ENCODE data around the gene LYG1.
"Not testable (repeated sequence)": the region's sequence is repeated elsewhere in the genome, so short reads cannot be mapped to it uniquely, and the experiment has no call there.

Gene LYG1

GRCh38 chr2:99278793-99279291 lies 22.2 kb downstream of the LYG1 start:
- no peaks in the 10 kb centered on the region for H3K4me1 ChIP-seq (ENCODE audit: control insufficient read depth in 1 of 2, insufficient read depth in 1 of 2, low read depth in 1 of 2, low read length in 1 of 2)
- no peak overlapping the region for H3K4me3 ChIP-seq (ENCODE audit: low read depth in 1 of 2, low read length in 1 of 2)
- TF ChIP-seq, protein P1, sequence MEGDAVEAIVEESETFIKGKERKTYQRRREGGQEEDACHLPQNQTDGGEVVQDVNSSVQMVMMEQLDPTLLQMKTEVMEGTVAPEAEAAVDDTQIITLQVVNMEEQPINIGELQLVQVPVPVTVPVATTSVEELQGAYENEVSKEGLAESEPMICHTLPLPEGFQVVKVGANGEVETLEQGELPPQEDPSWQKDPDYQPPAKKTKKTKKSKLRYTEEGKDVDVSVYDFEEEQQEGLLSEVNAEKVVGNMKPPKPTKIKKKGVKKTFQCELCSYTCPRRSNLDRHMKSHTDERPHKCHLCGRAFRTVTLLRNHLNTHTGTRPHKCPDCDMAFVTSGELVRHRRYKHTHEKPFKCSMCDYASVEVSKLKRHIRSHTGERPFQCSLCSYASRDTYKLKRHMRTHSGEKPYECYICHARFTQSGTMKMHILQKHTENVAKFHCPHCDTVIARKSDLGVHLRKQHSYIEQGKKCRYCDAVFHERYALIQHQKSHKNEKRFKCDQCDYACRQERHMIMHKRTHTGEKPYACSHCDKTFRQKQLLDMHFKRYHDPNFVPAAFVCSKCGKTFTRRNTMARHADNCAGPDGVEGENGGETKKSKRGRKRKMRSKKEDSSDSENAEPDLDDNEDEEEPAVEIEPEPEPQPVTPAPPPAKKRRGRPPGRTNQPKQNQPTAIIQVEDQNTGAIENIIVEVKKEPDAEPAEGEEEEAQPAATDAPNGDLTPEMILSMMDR (IDR thresholded peaks at IDR 0.05) = no peak

DNA sequence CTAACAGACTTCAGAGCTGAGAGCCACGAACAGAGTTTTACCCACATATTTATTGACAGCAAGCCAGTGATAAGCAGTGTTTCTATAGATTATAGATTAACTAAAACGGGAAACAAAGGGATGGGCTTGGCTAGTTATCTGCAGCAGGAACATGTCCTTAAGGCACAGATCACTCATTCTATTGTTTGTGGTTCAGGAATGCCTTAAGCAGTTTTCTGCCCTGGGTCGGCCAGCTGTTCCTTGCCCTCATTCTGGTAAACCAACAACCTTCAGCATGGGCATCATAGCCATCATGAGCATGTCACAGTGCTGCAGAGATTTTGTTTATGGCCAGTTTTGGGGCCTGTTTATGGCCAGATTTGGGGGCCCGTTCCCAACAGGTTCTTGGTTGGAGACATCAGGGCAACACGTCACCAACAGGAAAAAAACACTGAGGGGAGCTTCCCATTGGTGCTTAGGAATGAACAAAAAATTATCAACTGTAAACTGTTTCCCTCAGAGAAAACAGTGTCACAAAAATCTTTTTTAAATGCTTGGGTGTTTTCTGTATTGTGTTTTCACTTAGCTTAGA lies 22.7 kb downstream of the LYG1 start:
- not testable (repeated sequence) for H3K36me3 ChIP-seq; H3K27me3 ChIP-seq; H3K9me3 ChIP-seq; H3K4me3 ChIP-seq (ENCODE audit: low read depth in 1 of 2, low read length in 1 of 2); H3K4me1 ChIP-seq (ENCODE audit: control insufficient read depth in 1 of 2, insufficient read depth in 1 of 2, low read depth in 1 of 2, low read length in 1 of 2); H3K27ac ChIP-seq

More at GRCh38 chr2:99278793-99279291, 22.2 kb downstream of the LYG1 start:
- Histone ChIP-seq H3K36me3 (no peaks in the 10 kb centered on the region), H3K27ac (no peak overlapping the region), H3K9me3 (no peaks in the 10 kb centered on the region), H3K27me3 (no peaks in the 10 kb centered on the region)

DNA sequence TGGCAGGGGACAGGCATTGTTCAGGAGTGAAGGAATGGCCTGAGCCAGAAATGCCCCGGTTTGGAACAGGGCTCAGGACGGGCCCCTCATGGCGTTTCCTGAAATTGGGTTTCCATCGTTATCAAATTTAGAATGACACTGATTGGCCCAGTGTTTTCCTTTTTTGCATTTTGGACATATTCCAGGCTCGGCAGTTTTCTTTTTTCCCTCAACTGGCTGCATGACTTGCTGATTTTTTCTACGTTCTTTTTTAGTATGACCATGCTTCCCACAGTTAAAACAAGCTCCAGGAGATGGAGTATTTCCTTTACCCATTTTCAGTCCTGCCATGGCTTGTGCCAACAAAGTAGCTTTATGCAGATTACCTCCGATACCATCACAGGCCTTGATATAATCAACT lies 25.1 kb downstream of the LYG1 start:
- Histone ChIP-seq H3K4me3 (ENCODE audit: low read depth in 1 of 2, low read length in 1 of 2) (no peak overlapping the region), H3K9me3 (peaks cover 4% of the 10 kb centered on the region), H3K36me3 (no peaks in the 10 kb centered on the region), H3K27ac (no peak overlapping the region), H3K27me3 (no peaks in the 10 kb centered on the region), H3K4me1 (ENCODE audit: control insufficient read depth in 1 of 2, insufficient read depth in 1 of 2, low read depth in 1 of 2, low read length in 1 of 2) (no peaks in the 10 kb centered on the region)
- TF ChIP-seq, protein P1 (IDR thresholded peaks at IDR 0.05) = no peak

GRCh38 chr2:99261242-99261641 lies 39.8 kb downstream of the LYG1 start:
- peaks cover 1 to 3% of the 10 kb centered on the region in 2 experiments for H3K4me1 ChIP-seq (ENCODE audit: control insufficient read depth in 1 of 2, insufficient read depth in 1 of 2, low read depth in 1 of 2, low read length in 1 of 2)
- H3K9me3 ChIP-seq = no peaks in the 10 kb centered on the region
- no peaks in the 10 kb centered on the region for H3K36me3 ChIP-seq
- no peaks in the 10 kb centered on the region for H3K27me3 ChIP-seq
- TF ChIP-seq, protein P1 (IDR thresholded peaks at IDR 0.05) = no peak
- no peak overlapping the region for H3K27ac ChIP-seq
- no peak overlapping the region for H3K4me3 ChIP-seq (ENCODE audit: low read depth in 1 of 2, low read length in 1 of 2)

GRCh38 chr2:99260184-99260583 lies 40.8 kb downstream of the LYG1 start:
- Histone ChIP-seq H3K9me3 (no peaks in the 10 kb centered on the region), H3K27me3 (no peaks in the 10 kb centered on the region), H3K27ac (no peak overlapping the region), H3K36me3 (no peaks in the 10 kb centered on the region), H3K4me3 (ENCODE audit: low read depth in 1 of 2, low read length in 1 of 2) (no peak overlapping the region), H3K4me1 (ENCODE audit: control insufficient read depth in 1 of 2, insufficient read depth in 1 of 2, low read depth in 1 of 2, low read length in 1 of 2) (peaks cover 10 to 14% of the 10 kb centered on the region in 2 experiments)
- TF ChIP-seq, protein P1 (IDR thresholded peaks at IDR 0.05) = no peak

GRCh38 chr2:99259465-99259864 lies 41.5 kb downstream of the LYG1 start:
- Histone ChIP-seq H3K36me3 (no peaks in the 10 kb centered on the region), H3K27ac (no peak overlapping the region), H3K9me3 (no peaks in the 10 kb centered on the region), H3K4me1 (ENCODE audit: control insufficient read depth in 1 of 2, insufficient read depth in 1 of 2, low read depth in 1 of 2, low read length in 1 of 2) (peaks cover 10 to 15% of the 10 kb centered on the region in 2 experiments), H3K4me3 (ENCODE audit: low read depth in 1 of 2, low read length in 1 of 2) (no peak overlapping the region), H3K27me3 (no peaks in the 10 kb centered on the region)
- TF ChIP-seq, protein P1 (IDR thresholded peaks at IDR 0.05) = no peak
